ENCODE measurements around the gene NOS1AP.

GRCh38 chr1:162272419-162272818 is 202.9 kb downstream of the NOS1AP start:
- TF ChIP-seq CTCF (IDR thresholded peaks at IDR 0.05) (no peak), POLR2A (IDR thresholded peaks at IDR 0.05) (no peak), POLR2AphosphoS5 (IDR thresholded peaks at IDR 0.05) (no peak), EP300 (IDR thresholded peaks at IDR 0.05) (no peak)

Measured in stomach (tissue), 4 donors.